OCI-LY1 (cell line): ENCODE measurements around the gene STMND1.

Experiments
- H2AFZ ChIP-seq: fragments of 200-600 bp; sonication (generic), shearing (Covaris generic); 2 replicates; pipeline ENCODE4 v1.6.0; 2014; ENCODE audit warnings: antibody characterized with exemption, mild to moderate bottlenecking, low read length
- H3F3A ChIP-seq: fragments of 200-600 bp; sonication (generic), shearing (Covaris generic); 2 replicates; pipeline ENCODE4 v1.6.0; 2014; ENCODE audit warnings: mild to moderate bottlenecking, antibody characterized with exemption, low read length, moderate library complexity; ENCODE audit not compliant: insufficient read depth
- H3K27ac ChIP-seq: fragments of 200-600 bp; sonication (generic); 2 replicates; pipeline ENCODE4 v1.5.1; 2014; ENCODE audit warnings: low read length, mixed run types, mild to moderate bottlenecking, low read depth; ENCODE audit not compliant: poor library complexity, severe bottlenecking
- H3K27me3 ChIP-seq: fragments of 200-600 bp; sonication (generic); 2 replicates; pipeline ENCODE4 v1.6.0; 2014; ENCODE audit warnings: antibody characterized with exemption, mild to moderate bottlenecking, low read length, moderate library complexity; ENCODE audit not compliant: insufficient read depth
- H3K36me3 ChIP-seq: fragments of 200-600 bp; sonication (generic); 2 replicates; pipeline ENCODE4 v1.6.1; 2014; ENCODE audit warnings: mild to moderate bottlenecking, antibody characterized with exemption, low read length, moderate library complexity, mixed read lengths; ENCODE audit not compliant: insufficient read depth
- H3K4me1 ChIP-seq: fragments of 200-600 bp; sonication (generic); 2 replicates; pipeline ENCODE4 v1.5.1; 2014; ENCODE audit warnings: mild to moderate bottlenecking, low read length, moderate library complexity; ENCODE audit not compliant: insufficient read depth, severe bottlenecking
- H3K4me2 ChIP-seq: fragments of 200-600 bp; sonication (generic), shearing (Covaris generic); 2 replicates; pipeline ENCODE4 v1.6.1; 2014; ENCODE audit warnings: low read length
- H3K4me3 ChIP-seq: fragments of 200-600 bp; sonication (generic); 2 replicates; pipeline ENCODE4 v1.5.1; 2014; ENCODE audit warnings: low read length, low read depth, mild to moderate bottlenecking, mixed read lengths; ENCODE audit not compliant: poor library complexity, severe bottlenecking
- H3K79me2 ChIP-seq: fragments of 200-600 bp; shearing (Covaris generic); 2 replicates; pipeline ENCODE4 v1.6.1; 2016; ENCODE audit warnings: mixed run types, low read length, mixed read lengths; ENCODE audit not compliant: insufficient read depth
- H3K9ac ChIP-seq: fragments of 200-600 bp; sonication (generic), shearing (Covaris generic); 2 replicates; pipeline ENCODE4 v1.6.1; 2014; ENCODE audit warnings: mild to moderate bottlenecking, low read length, mixed read lengths
- H3K9me2 ChIP-seq: fragments of 200-600 bp; sonication (generic), shearing (Covaris generic); 2 replicates; pipeline ENCODE4 v1.6.1; 2014; ENCODE audit warnings: low read depth, mild to moderate bottlenecking, low read length, mixed read lengths
- H3K9me3 ChIP-seq: fragments of 200-600 bp; shearing (Covaris generic); 2 replicates; pipeline ENCODE4 v1.6.1; 2014; ENCODE audit warnings: low read length, mixed read lengths
- H4K20me1 ChIP-seq: fragments of 200-600 bp; sonication (generic), shearing (Covaris generic); 2 replicates; pipeline ENCODE4 v1.6.0; 2016; ENCODE audit warnings: mild to moderate bottlenecking, low read length; ENCODE audit not compliant: insufficient read depth
- EZH2 ChIP-seq: fragments of 200-600 bp; sonication (generic), shearing (Covaris generic); IDR thresholded peaks from 2 replicates; pipeline ENCODE4 v1.8.0; 2017; ENCODE audit warnings: borderline replicate concordance, mixed run types, mild to moderate bottlenecking, antibody characterized with exemption, low read length, moderate library complexity, mixed read lengths
- TF ChIP-seq, protein P1 (sequence below): fragments of 200-600 bp; sonication (generic), shearing (Covaris generic); IDR thresholded peaks from 2 replicates; pipeline ENCODE4 v1.5.1; 2017; ENCODE audit warnings: mild to moderate bottlenecking, antibody characterized with exemption, low read length, moderate library complexity, mixed read lengths

The STMND1 gene

DNA sequence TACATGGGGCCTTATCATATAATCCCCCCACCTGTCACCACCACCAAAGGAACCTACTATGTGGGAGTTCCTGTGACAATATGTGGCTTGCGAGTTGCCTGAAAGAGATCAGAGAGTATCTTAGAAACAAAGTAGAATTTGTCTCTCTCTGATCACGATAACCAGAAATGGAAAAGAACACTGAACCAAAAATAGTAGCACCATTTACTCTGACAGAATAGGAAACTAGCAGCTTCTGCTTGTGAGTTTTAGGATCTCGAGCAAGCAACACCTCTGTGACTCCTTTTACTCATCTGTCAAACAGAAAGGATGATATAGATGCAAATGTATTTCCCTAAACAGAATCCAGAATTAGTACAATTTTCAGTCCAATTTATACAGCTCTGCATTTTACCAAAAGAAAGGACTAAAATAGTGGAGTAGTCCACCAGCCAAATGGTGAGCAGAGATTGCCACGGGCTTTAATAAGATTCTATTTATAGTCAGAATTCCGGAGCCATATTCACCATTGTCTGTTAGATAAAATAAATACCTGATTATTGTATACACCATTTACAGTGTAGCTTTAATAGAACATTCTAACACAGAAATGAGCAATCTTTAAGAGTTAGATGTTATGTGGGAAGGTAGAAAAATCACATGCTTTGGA is 19.9 kb upstream of the STMND1 start:
- H3K9ac ChIP-seq = no peak overlapping the region
- no peaks in the 10 kb centered on the region for H3F3A ChIP-seq
- no peaks in the 10 kb centered on the region for H3K9me3 ChIP-seq
- TF ChIP-seq, protein P1, sequence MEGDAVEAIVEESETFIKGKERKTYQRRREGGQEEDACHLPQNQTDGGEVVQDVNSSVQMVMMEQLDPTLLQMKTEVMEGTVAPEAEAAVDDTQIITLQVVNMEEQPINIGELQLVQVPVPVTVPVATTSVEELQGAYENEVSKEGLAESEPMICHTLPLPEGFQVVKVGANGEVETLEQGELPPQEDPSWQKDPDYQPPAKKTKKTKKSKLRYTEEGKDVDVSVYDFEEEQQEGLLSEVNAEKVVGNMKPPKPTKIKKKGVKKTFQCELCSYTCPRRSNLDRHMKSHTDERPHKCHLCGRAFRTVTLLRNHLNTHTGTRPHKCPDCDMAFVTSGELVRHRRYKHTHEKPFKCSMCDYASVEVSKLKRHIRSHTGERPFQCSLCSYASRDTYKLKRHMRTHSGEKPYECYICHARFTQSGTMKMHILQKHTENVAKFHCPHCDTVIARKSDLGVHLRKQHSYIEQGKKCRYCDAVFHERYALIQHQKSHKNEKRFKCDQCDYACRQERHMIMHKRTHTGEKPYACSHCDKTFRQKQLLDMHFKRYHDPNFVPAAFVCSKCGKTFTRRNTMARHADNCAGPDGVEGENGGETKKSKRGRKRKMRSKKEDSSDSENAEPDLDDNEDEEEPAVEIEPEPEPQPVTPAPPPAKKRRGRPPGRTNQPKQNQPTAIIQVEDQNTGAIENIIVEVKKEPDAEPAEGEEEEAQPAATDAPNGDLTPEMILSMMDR = no peak
- TF ChIP-seq EZH2 = no peak
- H3K4me3 ChIP-seq = no peak overlapping the region
- no peaks in the 10 kb centered on the region for H3K36me3 ChIP-seq
- H3K27ac ChIP-seq = no peak overlapping the region
- no peak overlapping the region for H3K4me2 ChIP-seq
- no peaks in the 10 kb centered on the region for H3K9me2 ChIP-seq
- no peaks in the 10 kb centered on the region for H3K4me1 ChIP-seq
- no peaks in the 10 kb centered on the region for H3K79me2 ChIP-seq
- no peaks in the 10 kb centered on the region for H4K20me1 ChIP-seq
- no peak overlapping the region for H2AFZ ChIP-seq
- no peaks in the 10 kb centered on the region for H3K27me3 ChIP-seq

DNA sequence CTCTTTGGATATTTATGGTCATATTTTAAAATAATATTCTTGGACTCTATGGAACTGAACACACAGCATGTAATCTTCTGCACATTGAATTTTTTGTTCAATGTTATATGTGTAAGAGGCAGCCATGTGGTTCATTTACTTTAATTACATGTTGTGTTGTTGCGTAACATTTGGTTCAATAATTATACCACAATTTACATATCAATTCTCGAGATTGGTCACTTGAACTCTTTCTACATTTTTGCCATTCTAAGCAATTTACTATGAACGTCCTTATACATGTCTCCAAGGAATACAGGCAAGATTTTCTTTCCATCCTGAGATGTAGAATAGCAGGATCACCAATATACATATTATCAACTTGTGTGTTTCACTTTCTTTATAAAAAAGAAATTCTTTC is 18.5 kb upstream of the STMND1 start:
- H3K79me2 ChIP-seq = no peaks in the 10 kb centered on the region
- no peak overlapping the region for H3K27ac ChIP-seq
- H3F3A ChIP-seq = no peaks in the 10 kb centered on the region
- no peak overlapping the region for H3K9ac ChIP-seq
- no peaks in the 10 kb centered on the region for H3K4me1 ChIP-seq
- H3K4me2 ChIP-seq = no peak overlapping the region
- H4K20me1 ChIP-seq = no peaks in the 10 kb centered on the region
- no peaks in the 10 kb centered on the region for H3K9me3 ChIP-seq
- no peak for TF ChIP-seq EZH2
- TF ChIP-seq, protein P1 = no peak
- no peak overlapping the region for H3K4me3 ChIP-seq
- no peaks in the 10 kb centered on the region for H3K27me3 ChIP-seq
- no peaks in the 10 kb centered on the region for H3K36me3 ChIP-seq
- H3K9me2 ChIP-seq = no peaks in the 10 kb centered on the region
- H2AFZ ChIP-seq = no peak overlapping the region

DNA sequence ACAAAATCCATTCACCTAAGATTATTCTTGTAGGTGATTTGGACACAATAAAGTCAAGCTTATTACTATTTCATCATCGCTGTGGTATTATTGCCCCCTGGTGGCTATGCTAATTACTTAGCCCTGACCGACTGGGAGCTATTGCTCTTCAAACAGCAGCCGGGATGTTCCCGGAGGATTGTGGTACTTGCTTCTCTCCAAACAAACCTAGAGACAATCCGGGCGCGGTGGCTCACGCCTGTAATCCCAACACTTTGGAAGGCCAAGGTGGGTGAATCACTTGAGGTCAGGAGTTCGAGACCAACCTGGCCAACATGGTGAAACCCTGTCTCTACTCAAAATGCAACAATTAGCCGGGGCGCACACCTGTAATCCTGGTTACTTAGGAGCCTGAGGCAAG is 15.4 kb upstream of the STMND1 start:
- no peaks in the 10 kb centered on the region for H3K9me2 ChIP-seq
- H3K27ac ChIP-seq = no peak overlapping the region
- H3K4me1 ChIP-seq = no peaks in the 10 kb centered on the region
- H3K9ac ChIP-seq = no peak overlapping the region
- no peaks in the 10 kb centered on the region for H3K9me3 ChIP-seq
- H3K27me3 ChIP-seq = no peaks in the 10 kb centered on the region
- H4K20me1 ChIP-seq = no peaks in the 10 kb centered on the region
- H3K4me3 ChIP-seq = no peak overlapping the region
- no peak overlapping the region for H3K4me2 ChIP-seq
- H3K79me2 ChIP-seq = no peaks in the 10 kb centered on the region
- H2AFZ ChIP-seq = no peak overlapping the region
- TF ChIP-seq, protein P1 = peak; percentile 60
- no peak for TF ChIP-seq EZH2
- H3K36me3 ChIP-seq = no peaks in the 10 kb centered on the region
- H3F3A ChIP-seq = no peaks in the 10 kb centered on the region
